WERI-Rb-1 (cell line): ENCODE results near the gene CHST9.
"Not testable (repeated sequence)": the region's sequence is repeated elsewhere in the genome, so short reads cannot be mapped to it uniquely, and the experiment has no call there.

ENCODE experiments used
- DNase-seq: peaks from one replicate; pipeline ENCODE4 v3.0.0-alpha.2; 2020
- H3K27ac ChIP-seq: fragments of 250-450 bp; sonication (Bioruptor Pico); 2 replicates; pipeline ENCODE4 v1.5.1; 2020; ENCODE audit warnings: mild to moderate bottlenecking, moderate library complexity
- H3K27me3 ChIP-seq: fragments of 250-450 bp; sonication (Bioruptor Pico); 2 replicates; pipeline ENCODE4 v1.5.1; 2021; ENCODE audit warnings: mild to moderate bottlenecking, low read depth, moderate library complexity; ENCODE audit not compliant: insufficient read depth, severe bottlenecking
- H3K36me3 ChIP-seq: fragments of 250-450 bp; sonication (Bioruptor Pico); 2 replicates; pipeline ENCODE4 v1.5.1; 2020; ENCODE audit warnings: mild to moderate bottlenecking, moderate library complexity
- H3K4me3 ChIP-seq: 2 replicates; pipeline ENCODE4 v1.5.1; 2011; ENCODE audit warnings: low read depth, mild to moderate bottlenecking, control low read depth, low read length
- H3K9me3 ChIP-seq: fragments of 250-450 bp; sonication (Bioruptor Pico); 2 replicates; pipeline ENCODE4 v1.5.1; 2021; ENCODE audit warnings: mild to moderate bottlenecking, moderate library complexity; ENCODE audit not compliant: severe bottlenecking
- TF ChIP-seq, protein P1 (sequence below): IDR thresholded peaks from 2 replicates; pipeline ENCODE4 v1.5.1; 2011; ENCODE audit warnings: low read depth, mild to moderate bottlenecking, control low read depth, inconsistent platforms, low read length

Gene CHST9

DNA sequence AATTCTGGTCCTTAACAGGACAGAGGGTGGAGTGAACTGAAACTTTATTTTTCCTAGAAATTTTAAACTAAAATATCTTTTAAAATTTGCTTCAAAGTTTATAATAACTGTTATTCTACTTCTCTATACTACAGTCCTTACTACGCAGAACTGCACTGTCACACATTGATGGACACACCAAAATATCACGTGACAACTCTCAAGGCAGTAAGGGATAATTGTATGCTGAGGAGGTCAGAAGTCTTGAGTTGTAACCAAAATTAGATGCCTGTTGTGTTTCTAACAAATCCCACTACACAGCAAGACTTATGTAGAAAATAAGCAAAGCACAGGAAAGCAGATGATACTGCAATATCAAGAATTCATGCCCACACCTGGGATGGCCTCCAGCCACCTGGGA is 76.3 kb downstream of the CHST9 start:
- Histone ChIP-seq H3K4me3 (no peak overlapping the region), H3K27me3 (no peaks in the 10 kb centered on the region)

DNA sequence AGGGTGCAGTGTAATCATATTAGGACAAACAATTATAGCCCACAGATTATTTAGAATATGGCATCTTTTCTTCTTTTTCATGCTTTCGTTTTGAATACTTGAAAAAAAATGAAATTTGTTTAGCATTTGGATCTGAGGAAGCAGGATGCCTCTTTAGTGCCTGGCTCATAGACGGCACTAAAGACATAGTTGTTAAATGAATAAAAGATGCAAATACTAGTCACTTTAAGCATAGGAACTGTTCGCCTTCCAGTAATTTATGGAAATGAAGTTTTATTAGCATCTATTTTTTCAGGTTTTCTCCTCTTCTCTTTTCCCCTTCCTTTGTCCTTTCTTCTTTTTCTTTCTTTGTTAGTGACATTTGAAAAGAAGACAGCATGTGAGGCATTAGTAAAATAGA is 80.4 kb downstream of the CHST9 start:
- H3K36me3 ChIP-seq = no peaks in the 10 kb centered on the region
- no peaks in the 10 kb centered on the region for H3K9me3 ChIP-seq
- H3K4me3 ChIP-seq = no peak overlapping the region
- no peak overlapping the region for H3K27ac ChIP-seq
- H3K27me3 ChIP-seq = no peaks in the 10 kb centered on the region
- no peak for DNase-seq
- TF ChIP-seq, protein P1, sequence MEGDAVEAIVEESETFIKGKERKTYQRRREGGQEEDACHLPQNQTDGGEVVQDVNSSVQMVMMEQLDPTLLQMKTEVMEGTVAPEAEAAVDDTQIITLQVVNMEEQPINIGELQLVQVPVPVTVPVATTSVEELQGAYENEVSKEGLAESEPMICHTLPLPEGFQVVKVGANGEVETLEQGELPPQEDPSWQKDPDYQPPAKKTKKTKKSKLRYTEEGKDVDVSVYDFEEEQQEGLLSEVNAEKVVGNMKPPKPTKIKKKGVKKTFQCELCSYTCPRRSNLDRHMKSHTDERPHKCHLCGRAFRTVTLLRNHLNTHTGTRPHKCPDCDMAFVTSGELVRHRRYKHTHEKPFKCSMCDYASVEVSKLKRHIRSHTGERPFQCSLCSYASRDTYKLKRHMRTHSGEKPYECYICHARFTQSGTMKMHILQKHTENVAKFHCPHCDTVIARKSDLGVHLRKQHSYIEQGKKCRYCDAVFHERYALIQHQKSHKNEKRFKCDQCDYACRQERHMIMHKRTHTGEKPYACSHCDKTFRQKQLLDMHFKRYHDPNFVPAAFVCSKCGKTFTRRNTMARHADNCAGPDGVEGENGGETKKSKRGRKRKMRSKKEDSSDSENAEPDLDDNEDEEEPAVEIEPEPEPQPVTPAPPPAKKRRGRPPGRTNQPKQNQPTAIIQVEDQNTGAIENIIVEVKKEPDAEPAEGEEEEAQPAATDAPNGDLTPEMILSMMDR = no peak

More for the DNA sequence above, 76.3 kb downstream of the CHST9 start:
- no peak for DNase-seq
- H3K9me3 ChIP-seq = no peaks in the 10 kb centered on the region
- H3K27ac ChIP-seq = no peak overlapping the region
- TF ChIP-seq, protein P1 = no peak
- no peaks in the 10 kb centered on the region for H3K36me3 ChIP-seq

DNA sequence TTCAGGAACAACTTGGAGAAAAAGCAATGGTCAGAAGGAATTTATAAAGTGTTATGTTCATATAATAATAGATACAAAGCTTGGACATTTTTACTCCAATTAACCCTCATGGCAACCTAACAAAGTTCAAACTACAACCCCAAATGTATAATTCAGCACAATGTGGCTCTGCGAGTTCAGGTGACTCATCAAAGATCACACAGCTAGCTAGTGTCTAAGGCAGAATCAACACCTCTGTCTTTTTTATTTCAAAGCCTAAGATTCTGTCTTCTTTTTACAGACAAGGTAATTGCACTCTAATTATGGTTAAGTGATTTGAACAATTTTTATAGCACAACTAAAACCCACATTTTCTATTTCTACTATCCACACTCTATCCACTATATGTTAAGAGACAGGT is 90.5 kb downstream of the CHST9 start:
- DNase-seq = no peak
- TF ChIP-seq, protein P1 = no peak
- Histone ChIP-seq H3K27ac (no peak overlapping the region), H3K9me3 (no peaks in the 10 kb centered on the region), H3K4me3 (no peak overlapping the region), H3K27me3 (no peaks in the 10 kb centered on the region), H3K36me3 (no peaks in the 10 kb centered on the region)

- H3K36me3 ChIP-seq, H3K4me3 ChIP-seq, H3K27me3 ChIP-seq, H3K9me3 ChIP-seq, DNase-seq, H3K27ac ChIP-seq: not testable (repeated sequence)
These were observed 91.8 kb downstream of the CHST9 start for GRCh38 chr18:27093290-27093689.

- TF ChIP-seq, protein P1 = no peak
These were observed 103.4 kb downstream of the CHST9 start for GRCh38 chr18:27081701-27082100.

GRCh38 chr18:27075828-27076227 is 109.3 kb downstream of the CHST9 start:
- no peak for DNase-seq
- H3K27ac ChIP-seq = no peak overlapping the region
- TF ChIP-seq, protein P1 = no peak
- no peaks in the 10 kb centered on the region for H3K9me3 ChIP-seq
- H3K27me3 ChIP-seq = no peaks in the 10 kb centered on the region
- no peaks in the 10 kb centered on the region for H3K36me3 ChIP-seq
- no peak overlapping the region for H3K4me3 ChIP-seq

More at GRCh38 chr18:27081701-27082100, 103.4 kb downstream of the CHST9 start:
- no peak overlapping the region for H3K4me3 ChIP-seq
- DNase-seq = no peak
- no peaks in the 10 kb centered on the region for H3K27me3 ChIP-seq
- no peaks in the 10 kb centered on the region for H3K9me3 ChIP-seq
- H3K27ac ChIP-seq = no peak overlapping the region
- H3K36me3 ChIP-seq = no peaks in the 10 kb centered on the region
